Activated CD4-positive, alpha-beta T cell treated with anti-CD3 and anti-CD28 coated beads, Interleukin-2, amount 10 ng/mL, durations not matched to agents 24 days and 14 days (primary cell): ENCODE data around the gene LTBP2. TPM values are rescaled to one million over a fixed set of nuclear protein-coding genes. Genes with fewer than 3 reads are reported as not detected.

Experiments
- DNase-seq: peaks from one replicate; pipeline ENCODE4 v3.0.0; 2022
- H3K27ac Mint-ChIP-seq: one replicate; pipeline ENCODE4 v1.8.0; 2022; ENCODE audit warnings: mild to moderate bottlenecking, mixed read lengths
- H3K27me3 Mint-ChIP-seq: one replicate; pipeline ENCODE4 v1.8.0; 2022; ENCODE audit warnings: mixed read lengths
- H3K36me3 Mint-ChIP-seq: one replicate; pipeline ENCODE4 v1.8.0; 2022; ENCODE audit warnings: low read depth, mild to moderate bottlenecking, mixed read lengths
- H3K4me1 Mint-ChIP-seq: one replicate; pipeline ENCODE4 v1.8.0; 2021; ENCODE audit warnings: mixed read lengths
- H3K4me3 Mint-ChIP-seq: one replicate; pipeline ENCODE4 v1.8.0; 2022; ENCODE audit warnings: mild to moderate bottlenecking, moderate library complexity, mixed read lengths
- H3K9me3 Mint-ChIP-seq: one replicate; pipeline ENCODE4 v1.8.0; 2021; ENCODE audit warnings: mixed read lengths
- intact Hi-C: fragments of 100-400 bp; cut with micrococcal nuclease; formaldehyde crosslinking; loops from one replicate; pipeline ENCODE4 v1.15.1; 2023
- total RNA-seq: library from RNA; stranded (reverse); gene quantifications from 2 replicates; pipeline ENCODE4 v1.2.3, GENCODE V29; 2022

LTBP2 gene
- total RNA-seq, 1 donor from 2014 or later = 0.05 TPM

GRCh38 chr14:74601982-74602381 lies 10.1 kb downstream of the LTBP2 start:
- H3K4me3 Mint-ChIP-seq = no peak overlapping the region
- DNase-seq = no peak
- peaks cover 10% of the 10 kb centered on the region for H3K27me3 Mint-ChIP-seq
- no peaks in the 10 kb centered on the region for H3K36me3 Mint-ChIP-seq
- intact Hi-C loops = no loop called here
- H3K9me3 Mint-ChIP-seq = no peaks in the 10 kb centered on the region
- no peaks in the 10 kb centered on the region for H3K4me1 Mint-ChIP-seq
- no peak overlapping the region for H3K27ac Mint-ChIP-seq

GRCh38 chr14:74599946-74600345 lies 12.1 kb downstream of the LTBP2 start:
- Mint-ChIP-seq H3K9me3 (no peaks in the 10 kb centered on the region), H3K27ac (no peak overlapping the region), H3K27me3 (peaks cover 4% of the 10 kb centered on the region), H3K36me3 (no peaks in the 10 kb centered on the region), H3K4me3 (no peak overlapping the region), H3K4me1 (no peaks in the 10 kb centered on the region)
- DNase-seq = no peak
- intact Hi-C loops = no loop called here

- no peak overlapping the region for H3K27ac Mint-ChIP-seq
- H3K4me1 Mint-ChIP-seq = no peaks in the 10 kb centered on the region
- H3K36me3 Mint-ChIP-seq = no peaks in the 10 kb centered on the region
- H3K4me3 Mint-ChIP-seq = no peak overlapping the region
- DNase-seq = no peak
- intact Hi-C loops = no loop called here
- H3K9me3 Mint-ChIP-seq = no peaks in the 10 kb centered on the region
- peaks cover 4% of the 10 kb centered on the region for H3K27me3 Mint-ChIP-seq
Observed at GRCh38 chr14:74599321-74599761, 12.7 kb downstream of the LTBP2 start.

GRCh38 chr14:74596741-74597450 lies 15.1 kb downstream of the LTBP2 start:
- H3K36me3 Mint-ChIP-seq = no peaks in the 10 kb centered on the region
- no peak overlapping the region for H3K27ac Mint-ChIP-seq
- peaks cover 4% of the 10 kb centered on the region for H3K27me3 Mint-ChIP-seq
- H3K9me3 Mint-ChIP-seq = no peaks in the 10 kb centered on the region
- no peak overlapping the region for H3K4me3 Mint-ChIP-seq
- no peaks in the 10 kb centered on the region for H3K4me1 Mint-ChIP-seq
- intact Hi-C loops = no loop called here
- DNase-seq = no peak

GRCh38 chr14:74595006-74595735 lies 16.9 kb downstream of the LTBP2 start:
- no peak overlapping the region for H3K4me3 Mint-ChIP-seq
- no peaks in the 10 kb centered on the region for H3K9me3 Mint-ChIP-seq

GRCh38 chr14:74594606-74595005 lies 17.4 kb downstream of the LTBP2 start:
- H3K27ac Mint-ChIP-seq = no peak overlapping the region
- H3K36me3 Mint-ChIP-seq = no peaks in the 10 kb centered on the region
- no peak overlapping the region for H3K4me3 Mint-ChIP-seq
- no peaks in the 10 kb centered on the region for H3K4me1 Mint-ChIP-seq
- peaks cover 5% of the 10 kb centered on the region for H3K27me3 Mint-ChIP-seq
- DNase-seq = no peak
- intact Hi-C loops = no loop called here
- H3K9me3 Mint-ChIP-seq = no peaks in the 10 kb centered on the region

More at GRCh38 chr14:74595006-74595735, 16.9 kb downstream of the LTBP2 start:
- DNase-seq = no peak
- Mint-ChIP-seq H3K4me1 (no peaks in the 10 kb centered on the region), H3K36me3 (no peaks in the 10 kb centered on the region), H3K27me3 (peaks cover 5% of the 10 kb centered on the region), H3K27ac (no peak overlapping the region)
- intact Hi-C loops = no loop called here

- no peak for DNase-seq
- Mint-ChIP-seq H3K27ac (no peak overlapping the region), H3K4me1 (no peaks in the 10 kb centered on the region), H3K9me3 (no peaks in the 10 kb centered on the region), H3K36me3 (no peaks in the 10 kb centered on the region), H3K4me3 (no peak overlapping the region), H3K27me3 (peaks cover 6% of the 10 kb centered on the region)
- intact Hi-C loops = no loop called here
Observed at GRCh38 chr14:74594029-74594428, 18.0 kb downstream of the LTBP2 start.

- Mint-ChIP-seq H3K27ac (no peak overlapping the region), H3K36me3 (no peaks in the 10 kb centered on the region), H3K4me3 (no peak overlapping the region), H3K9me3 (no peaks in the 10 kb centered on the region), H3K4me1 (no peaks in the 10 kb centered on the region), H3K27me3 (peaks cover 7% of the 10 kb centered on the region)
- no peak for DNase-seq
- intact Hi-C loops = no loop called here
Observed at GRCh38 chr14:74593241-74593953, 18.6 kb downstream of the LTBP2 start.

GRCh38 chr14:74592476-74593201 lies 19.4 kb downstream of the LTBP2 start:
- H3K4me3 Mint-ChIP-seq = no peak overlapping the region
- no peak overlapping the region for H3K27ac Mint-ChIP-seq
- no peaks in the 10 kb centered on the region for H3K9me3 Mint-ChIP-seq
- peaks cover 4% of the 10 kb centered on the region for H3K27me3 Mint-ChIP-seq
- no peaks in the 10 kb centered on the region for H3K36me3 Mint-ChIP-seq
- intact Hi-C loops = no loop called here
- no peaks in the 10 kb centered on the region for H3K4me1 Mint-ChIP-seq
- DNase-seq = no peak

GRCh38 chr14:74591899-74592298 lies 20.1 kb downstream of the LTBP2 start:
- Mint-ChIP-seq H3K36me3 (no peaks in the 10 kb centered on the region), H3K27ac (no peak overlapping the region)
- intact Hi-C loops = no loop called here

GRCh38 chr14:74591394-74591793 lies 20.6 kb downstream of the LTBP2 start:
- DNase-seq = no peak
- no peaks in the 10 kb centered on the region for H3K36me3 Mint-ChIP-seq
- no peak overlapping the region for H3K4me3 Mint-ChIP-seq
- no peaks in the 10 kb centered on the region for H3K9me3 Mint-ChIP-seq
- H3K4me1 Mint-ChIP-seq = no peaks in the 10 kb centered on the region
- H3K27me3 Mint-ChIP-seq = peaks cover 4% of the 10 kb centered on the region
- H3K27ac Mint-ChIP-seq = no peak overlapping the region
- intact Hi-C loops = no loop called here

More at GRCh38 chr14:74591899-74592298, 20.1 kb downstream of the LTBP2 start:
- Mint-ChIP-seq H3K4me1 (no peaks in the 10 kb centered on the region), H3K9me3 (no peaks in the 10 kb centered on the region), H3K4me3 (no peak overlapping the region), H3K27me3 (peaks cover 4% of the 10 kb centered on the region)
- DNase-seq = no peak

- Mint-ChIP-seq H3K36me3 (no peaks in the 10 kb centered on the region), H3K4me1 (peaks cover 3% of the 10 kb centered on the region), H3K27ac (no peak overlapping the region), H3K9me3 (no peaks in the 10 kb centered on the region), H3K4me3 (no peak overlapping the region), H3K27me3 (peaks cover 9% of the 10 kb centered on the region)
- intact Hi-C loops = no loop called here
- DNase-seq = no peak
Observed at GRCh38 chr14:74589291-74589879, 22.7 kb downstream of the LTBP2 start.

- peaks cover 9% of the 10 kb centered on the region for H3K27me3 Mint-ChIP-seq
- no peak overlapping the region for H3K27ac Mint-ChIP-seq
- H3K36me3 Mint-ChIP-seq = no peaks in the 10 kb centered on the region
- H3K4me3 Mint-ChIP-seq = no peak overlapping the region
- H3K9me3 Mint-ChIP-seq = no peaks in the 10 kb centered on the region
- H3K4me1 Mint-ChIP-seq = peaks cover 8% of the 10 kb centered on the region
- intact Hi-C loops = no loop called here
- no peak for DNase-seq
Observed at GRCh38 chr14:74587363-74587707, 24.7 kb downstream of the LTBP2 start.
